ENCODE results near the gene GIPC2. TPM values are rescaled to one million over a fixed set of nuclear protein-coding genes. Genes with fewer than 3 reads are reported as not detected.

GIPC2 gene
- total and polyA plus RNA-seq, 2 of the 4 experiments (the other 2 are of a cell fraction): 0.07 to 0.18 TPM

- 33% methylated on average over 1 of the region's 2 CpGs; no CpG with 5 or more reads in 1 of the 2 experiments for WGBS, 2 experiments (ENCODE audit: extremely low coverage in 2 of 2, insufficient read length in 1 of 2)
- Histone ChIP-seq H3K36me3 (ENCODE audit: control insufficient read depth, insufficient read depth, low read length) (no peaks in the 10 kb centered on the region), H3K9me3 (ENCODE audit: control insufficient read depth, insufficient read depth, low read length) (no peaks in the 10 kb centered on the region), H3K4me3 (ENCODE audit: insufficient read depth, low read depth, low read length) (no peak overlapping the region), H3K27ac (ENCODE audit: insufficient read depth, low read length) (no peak overlapping the region), H4K5ac (ENCODE audit: low read depth, low read length) (no peak overlapping the region), H3K23ac (ENCODE audit: low read depth, low read length) (no peak overlapping the region), H3K4me2 (ENCODE audit: low read depth, low read length) (no peak overlapping the region), H2BK15ac (ENCODE audit: low read depth, low read length) (no peak overlapping the region), H2AK5ac (ENCODE audit: low read depth, low read length) (no peak overlapping the region), H3K79me1 (ENCODE audit: low read depth in 1 of 2, low read length in 2 of 2) (no peaks in the 10 kb centered on the region), H3K27me3 (ENCODE audit: control insufficient read depth, insufficient read depth, low read length) (no peaks in the 10 kb centered on the region), H3K56ac (ENCODE audit: extremely low read depth, insufficient read depth, low read length) (no peak overlapping the region), H3K9ac (ENCODE audit: low read depth, low read length) (no peak overlapping the region), H2BK120ac (ENCODE audit: low read depth, low read length) (no peak overlapping the region), H4K91ac (ENCODE audit: insufficient read depth, low read depth, low read length) (no peak overlapping the region), H2AFZ (replicated peaks; ENCODE audit: low read length, poor library complexity) (no peak overlapping the region), H3K4ac (ENCODE audit: low read depth, low read length) (no peak overlapping the region), H2BK5ac (ENCODE audit: low read depth, low read length, poor library complexity, severe bottlenecking) (no peak overlapping the region), H3K4me1 (ENCODE audit: control insufficient read depth, insufficient read depth, low read length) (no peaks in the 10 kb centered on the region), H3K14ac (replicated peaks; ENCODE audit: low read depth, low read length) (no peak overlapping the region), H3K9me1 (ENCODE audit: insufficient read depth, low read length) (no peaks in the 10 kb centered on the region), H4K8ac (ENCODE audit: low read depth in 2 of 2, low read length in 2 of 2) (no peak overlapping the region), H2BK20ac (ENCODE audit: low read depth, low read length) (no peak overlapping the region), H3K18ac (ENCODE audit: low read depth, low read length) (no peak overlapping the region), H2AK9ac (replicated peaks; ENCODE audit: low read depth, low read length, poor library complexity) (no peak overlapping the region), H4K20me1 (ENCODE audit: insufficient read depth, low read length) (no peaks in the 10 kb centered on the region)
- POLR2A ChIA-PET (ENCODE audit: unreplicated experiment): no interaction called here
- intact Hi-C loops (cut with micrococcal nuclease) (no loop called here), dilution Hi-C loops (cut with HindIII; ENCODE audit: low sequenced_read_pairs, unreplicated experiment) (no loop called here), in situ Hi-C loops (cut with MboI; ENCODE audit: low sequenced_read_pairs) (no loop called here)
- DNase-seq (no peak), ATAC-seq (ENCODE audit: low read depth) (no peak)
- no TSS peak for BruUV-seq (replicated peaks)
- TF ChIP-seq, protein P1, sequence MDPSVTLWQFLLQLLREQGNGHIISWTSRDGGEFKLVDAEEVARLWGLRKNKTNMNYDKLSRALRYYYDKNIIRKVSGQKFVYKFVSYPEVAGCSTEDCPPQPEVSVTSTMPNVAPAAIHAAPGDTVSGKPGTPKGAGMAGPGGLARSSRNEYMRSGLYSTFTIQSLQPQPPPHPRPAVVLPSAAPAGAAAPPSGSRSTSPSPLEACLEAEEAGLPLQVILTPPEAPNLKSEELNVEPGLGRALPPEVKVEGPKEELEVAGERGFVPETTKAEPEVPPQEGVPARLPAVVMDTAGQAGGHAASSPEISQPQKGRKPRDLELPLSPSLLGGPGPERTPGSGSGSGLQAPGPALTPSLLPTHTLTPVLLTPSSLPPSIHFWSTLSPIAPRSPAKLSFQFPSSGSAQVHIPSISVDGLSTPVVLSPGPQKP (IDR thresholded peaks at IDR 0.05; ENCODE audit: borderline replicate concordance, low read depth, low read length): no peak
- TF ChIP-seq SMC3 (IDR thresholded peaks at IDR 0.05; ENCODE audit: low read depth, low read length) (no peak), RFX5 (IDR thresholded peaks at IDR 0.05; ENCODE audit: low read depth, low read length) (no peak), RAD21 (IDR thresholded peaks at IDR 0.05; ENCODE audit: low read length) (no peak), POLR2A (IDR thresholded peaks at IDR 0.05; ENCODE audit: low read depth, low read length) (no peak)
- CTCF ChIA-PET: interaction anchor here (0.5 kb wide), 1 partner anchor 32 kb away, joined by 5 read pairs; no protein-coding TSS in a partner anchor
Measured at GRCh38 chr1:78052685-78053405, 7.1 kb downstream of the GIPC2 start.

Measured in IMR-90 (cell line).